HG03175 (cell line): ENCODE measurements around the gene PTPRN2.

ENCODE experiments used
- ATAC-seq: cut with Tn5 transposase; IDR thresholded peaks from one replicate; pipeline ENCODE4 v1.9.1; 2021; ENCODE audit warnings: mild to moderate bottlenecking, moderate library complexity; ENCODE audit not compliant: unreplicated experiment

The PTPRN2 gene

GRCh38 chr7:157622408-157623205, 965.0 kb downstream of the PTPRN2 start:
- no peak for ATAC-seq

- no peak for ATAC-seq
Measured at GRCh38 chr7:157622000-157622399, 965.6 kb downstream of the PTPRN2 start.

- ATAC-seq: no peak
Measured at GRCh38 chr7:157621131-157621681, 966.4 kb downstream of the PTPRN2 start.

GRCh38 chr7:157620616-157621015, 967.0 kb downstream of the PTPRN2 start:
- no peak for ATAC-seq

- no peak for ATAC-seq
Measured at GRCh38 chr7:157619753-157620525, 967.7 kb downstream of the PTPRN2 start.

GRCh38 chr7:157618823-157619606, 968.6 kb downstream of the PTPRN2 start:
- no peak for ATAC-seq

- ATAC-seq: no peak
Measured at GRCh38 chr7:157618091-157618726, 969.4 kb downstream of the PTPRN2 start.

GRCh38 chr7:157617401-157617800, 970.2 kb downstream of the PTPRN2 start:
- ATAC-seq: no peak

GRCh38 chr7:157616931-157617330, 970.7 kb downstream of the PTPRN2 start:
- no peak for ATAC-seq

- no peak for ATAC-seq
Measured at GRCh38 chr7:157616426-157616825, 971.2 kb downstream of the PTPRN2 start.

- ATAC-seq: no peak
Measured at GRCh38 chr7:157615852-157616251, 971.8 kb downstream of the PTPRN2 start.

- no peak for ATAC-seq
Measured at GRCh38 chr7:157615101-157615817, 972.4 kb downstream of the PTPRN2 start.

- no peak for ATAC-seq
Measured at GRCh38 chr7:157614457-157615020, 973.1 kb downstream of the PTPRN2 start.

GRCh38 chr7:157613575-157614322, 973.9 kb downstream of the PTPRN2 start:
- ATAC-seq: no peak

- peak; percentile 74 for ATAC-seq
Measured at GRCh38 chr7:157612664-157613561, 974.7 kb downstream of the PTPRN2 start.

GRCh38 chr7:157612009-157612663, 975.5 kb downstream of the PTPRN2 start:
- no peak for ATAC-seq

- ATAC-seq: no peak
Measured at GRCh38 chr7:157611341-157611740, 976.3 kb downstream of the PTPRN2 start.
